GM18907 (cell line): ENCODE results near the gene CKMT2.

Experiments used
- ATAC-seq: cut with Tn5 transposase; IDR thresholded peaks from one replicate; pipeline ENCODE4 v1.9.1; 2021; ENCODE audit warnings: mild to moderate bottlenecking, moderate library complexity; ENCODE audit not compliant: unreplicated experiment

CKMT2 gene

GRCh38 chr5:81214848-81215247, 18.3 kb upstream of the CKMT2 start:
- ATAC-seq: no peak

- ATAC-seq: no peak
Measured at GRCh38 chr5:81216152-81216551, 17.0 kb upstream of the CKMT2 start.

- ATAC-seq: no peak
Measured at GRCh38 chr5:81219389-81219788, 13.7 kb upstream of the CKMT2 start.

GRCh38 chr5:81222285-81222684, 10.8 kb upstream of the CKMT2 start:
- no peak for ATAC-seq

- ATAC-seq: no peak
Measured at GRCh38 chr5:81225463-81225862, 7.7 kb upstream of the CKMT2 start.

GRCh38 chr5:81226286-81226685, 6.8 kb upstream of the CKMT2 start:
- no peak for ATAC-seq

- ATAC-seq: no peak
Measured at GRCh38 chr5:81226949-81227348, 6.2 kb upstream of the CKMT2 start.

GRCh38 chr5:81228084-81228483, 5.0 kb upstream of the CKMT2 start:
- ATAC-seq: no peak

GRCh38 chr5:81230416-81230815, 2.7 kb upstream of the CKMT2 start:
- no peak for ATAC-seq

- no peak for ATAC-seq
Measured at GRCh38 chr5:81232464-81233079, 550 bp upstream of the CKMT2 start.

- ATAC-seq: no peak
Measured at GRCh38 chr5:81234299-81234698, 1.2 kb downstream of the CKMT2 start.

- ATAC-seq: no peak
Measured at GRCh38 chr5:81234801-81235200, 1.7 kb downstream of the CKMT2 start.

- ATAC-seq: no peak
Measured at GRCh38 chr5:81235287-81236072, 2.4 kb downstream of the CKMT2 start.

- ATAC-seq: no peak
Measured at GRCh38 chr5:81238460-81238859, 5.3 kb downstream of the CKMT2 start.

GRCh38 chr5:81239613-81240012, 6.5 kb downstream of the CKMT2 start:
- ATAC-seq: no peak

- no peak for ATAC-seq
Measured at GRCh38 chr5:81241001-81241400, 7.9 kb downstream of the CKMT2 start.

- no peak for ATAC-seq
Measured at GRCh38 chr5:81241961-81242648, 9.0 kb downstream of the CKMT2 start.

GRCh38 chr5:81242906-81243436, 9.8 kb downstream of the CKMT2 start:
- no peak for ATAC-seq

- ATAC-seq: no peak
Measured at GRCh38 chr5:81244451-81244850, 11.3 kb downstream of the CKMT2 start.

- no peak for ATAC-seq
Measured at GRCh38 chr5:81245871-81246235, 12.7 kb downstream of the CKMT2 start.

GRCh38 chr5:81246697-81247096, 13.6 kb downstream of the CKMT2 start:
- ATAC-seq: no peak

- ATAC-seq: no peak
Measured at GRCh38 chr5:81247441-81247972, 14.4 kb downstream of the CKMT2 start.
